ENCODE data around the gene TRPM4.

TRPM4 gene

GRCh38 chr19:49243726-49244125 lies 86.1 kb downstream of the TRPM4 start:
- H3K4me3 ChIP-seq (ENCODE audit: low read length) = no peak overlapping the region
- TF ChIP-seq CTCF (conservative IDR thresholded peaks at IDR 0.05; ENCODE audit: low read depth, low read length) = no peak
- no peak for DNase-seq (ENCODE audit: low read depth)

DNA sequence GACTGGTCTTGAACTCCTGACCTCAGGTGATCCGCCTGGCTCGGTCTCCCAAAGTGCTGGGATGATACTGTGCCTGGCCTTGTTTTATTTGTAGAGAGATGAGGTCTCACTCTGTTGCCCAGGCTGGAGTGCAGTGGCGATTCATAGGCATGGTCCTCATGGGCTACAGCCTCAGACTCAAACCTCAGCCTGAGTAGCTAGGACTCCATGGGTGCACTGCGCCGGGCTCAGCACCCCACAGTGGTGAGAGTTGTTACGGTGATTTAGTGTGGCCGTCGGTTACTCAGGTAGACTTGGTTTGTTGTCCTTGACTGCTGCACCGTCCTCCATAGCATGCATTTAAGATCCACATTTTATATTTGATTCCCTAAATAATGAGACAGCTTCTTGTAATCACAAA lies 86.7 kb downstream of the TRPM4 start:
- no peak for TF ChIP-seq CTCF (conservative IDR thresholded peaks at IDR 0.05; ENCODE audit: low read depth, low read length)
- no peak overlapping the region for H3K4me3 ChIP-seq (ENCODE audit: low read length)
- no peak for DNase-seq (ENCODE audit: low read depth)

DNA sequence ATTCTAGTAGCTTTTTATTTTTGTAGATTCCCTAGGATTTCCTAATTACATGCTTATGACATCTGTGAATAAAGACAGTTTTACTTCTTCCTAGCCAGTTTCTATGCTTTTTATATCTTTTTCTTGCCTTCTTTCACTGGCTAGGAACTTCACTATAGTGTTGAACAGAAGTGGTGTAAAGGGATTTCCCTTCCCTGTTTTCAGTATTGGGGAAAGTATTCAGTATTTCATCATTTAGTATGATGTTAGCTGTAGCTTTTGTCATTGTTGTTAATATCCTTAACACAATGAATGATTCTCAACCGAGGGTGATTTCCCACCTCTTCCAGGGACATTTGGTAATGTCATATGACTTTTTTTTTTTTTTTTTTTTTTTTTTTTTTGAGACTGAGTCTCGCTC lies 90.1 kb downstream of the TRPM4 start:
- TF ChIP-seq CTCF (conservative IDR thresholded peaks at IDR 0.05; ENCODE audit: low read depth, low read length) = no peak
- DNase-seq (ENCODE audit: low read depth) = no peak
- H3K4me3 ChIP-seq (ENCODE audit: low read length) = no peak overlapping the region

DNA sequence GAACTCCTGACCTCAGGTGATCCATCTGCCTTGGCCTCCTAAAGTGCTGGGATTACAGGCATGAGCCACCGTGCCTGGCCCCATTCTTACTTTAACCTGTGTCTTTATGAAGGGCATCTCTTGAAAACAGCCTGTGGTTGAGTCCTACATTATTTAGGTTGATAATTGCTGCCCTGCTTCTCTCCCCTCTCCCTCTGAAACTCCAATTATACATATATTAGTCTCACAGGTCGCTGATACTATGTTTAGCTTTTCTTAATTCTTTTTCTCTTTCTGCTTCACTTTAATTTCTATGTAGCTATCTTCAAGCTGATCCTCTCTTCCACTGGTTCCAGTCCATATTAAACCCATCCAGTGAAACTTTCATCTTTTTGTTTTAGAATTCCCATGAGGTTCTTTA lies 92.3 kb downstream of the TRPM4 start:
- no peak for TF ChIP-seq CTCF (conservative IDR thresholded peaks at IDR 0.05; ENCODE audit: low read depth, low read length)
- H3K4me3 ChIP-seq (ENCODE audit: low read length) = no peak overlapping the region

DNA sequence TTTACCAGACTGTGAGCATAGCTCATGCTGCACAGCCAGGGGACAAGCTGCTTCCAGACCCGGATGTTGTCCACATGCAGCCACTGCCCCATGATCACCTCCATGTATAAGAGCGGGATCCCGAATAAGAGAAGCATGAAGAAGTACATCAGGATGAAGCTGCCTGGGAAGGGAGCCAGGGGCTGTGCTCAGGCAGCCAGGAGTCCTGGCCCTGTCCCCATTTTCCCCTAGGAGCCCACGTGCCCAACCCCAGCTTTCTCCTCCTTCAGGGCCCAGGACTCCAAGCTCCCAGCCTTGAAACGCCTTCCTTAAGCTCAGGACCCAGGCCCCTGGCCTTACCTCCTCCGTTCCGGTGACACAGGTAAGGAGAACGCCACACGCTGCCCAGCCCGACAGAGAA lies 98.1 kb downstream of the TRPM4 start:
- no peak for TF ChIP-seq CTCF (conservative IDR thresholded peaks at IDR 0.05; ENCODE audit: low read depth, low read length)

More for the DNA sequence above, 92.3 kb downstream of the TRPM4 start:
- no peak for DNase-seq (ENCODE audit: low read depth)

GRCh38 chr19:49256691-49257090 lies 99.1 kb downstream of the TRPM4 start:
- no peak for DNase-seq (ENCODE audit: low read depth)
- H3K4me3 ChIP-seq (ENCODE audit: low read length) = no peak overlapping the region
- no peak for TF ChIP-seq CTCF (conservative IDR thresholded peaks at IDR 0.05; ENCODE audit: low read depth, low read length)

More for the DNA sequence above, 98.1 kb downstream of the TRPM4 start:
- no peak overlapping the region for H3K4me3 ChIP-seq (ENCODE audit: low read length)
- DNase-seq (ENCODE audit: low read depth) = no peak
